DND-41 (cell line): Measurements from ENCODE around the gene SLC22A14.

Experiments
- EZH2 ChIP-seq: IDR thresholded peaks from 3 replicates; pipeline ENCODE4 v1.6.1; 2012; ENCODE audit warnings: borderline replicate concordance, low read depth, mild to moderate bottlenecking, moderate library complexity, low read length, inconsistent platforms; ENCODE audit not compliant: severe bottlenecking
- TF ChIP-seq, protein P1 (sequence below): IDR thresholded peaks from 2 replicates; pipeline ENCODE4 v1.5.1; 2012; ENCODE audit warnings: borderline replicate concordance, low read length, moderate library complexity, mild to moderate bottlenecking; ENCODE audit not compliant: poor library complexity, severe bottlenecking; ENCODE audit errors: extremely low read depth

DNA sequence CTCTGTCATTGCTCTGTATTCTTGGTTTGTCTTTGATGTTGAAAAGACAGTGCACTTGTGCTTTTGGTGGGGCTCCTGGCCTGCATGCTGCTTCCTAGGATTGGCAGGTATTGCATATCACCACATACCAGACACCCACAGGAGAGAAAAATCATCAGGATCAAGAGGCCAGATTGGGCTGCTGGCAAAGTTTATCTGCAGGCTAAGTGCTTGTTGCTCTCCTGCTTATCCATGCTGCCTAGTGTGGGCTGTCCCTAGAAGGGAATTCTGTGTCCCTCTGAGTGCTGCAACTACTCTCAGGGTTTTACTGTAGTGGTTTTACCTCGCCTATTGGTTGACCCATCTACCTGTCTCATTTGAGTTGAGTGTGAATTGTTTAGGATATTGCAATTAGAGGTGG, 17.3 kb upstream of the SLC22A14 start:
- TF ChIP-seq, protein P1, sequence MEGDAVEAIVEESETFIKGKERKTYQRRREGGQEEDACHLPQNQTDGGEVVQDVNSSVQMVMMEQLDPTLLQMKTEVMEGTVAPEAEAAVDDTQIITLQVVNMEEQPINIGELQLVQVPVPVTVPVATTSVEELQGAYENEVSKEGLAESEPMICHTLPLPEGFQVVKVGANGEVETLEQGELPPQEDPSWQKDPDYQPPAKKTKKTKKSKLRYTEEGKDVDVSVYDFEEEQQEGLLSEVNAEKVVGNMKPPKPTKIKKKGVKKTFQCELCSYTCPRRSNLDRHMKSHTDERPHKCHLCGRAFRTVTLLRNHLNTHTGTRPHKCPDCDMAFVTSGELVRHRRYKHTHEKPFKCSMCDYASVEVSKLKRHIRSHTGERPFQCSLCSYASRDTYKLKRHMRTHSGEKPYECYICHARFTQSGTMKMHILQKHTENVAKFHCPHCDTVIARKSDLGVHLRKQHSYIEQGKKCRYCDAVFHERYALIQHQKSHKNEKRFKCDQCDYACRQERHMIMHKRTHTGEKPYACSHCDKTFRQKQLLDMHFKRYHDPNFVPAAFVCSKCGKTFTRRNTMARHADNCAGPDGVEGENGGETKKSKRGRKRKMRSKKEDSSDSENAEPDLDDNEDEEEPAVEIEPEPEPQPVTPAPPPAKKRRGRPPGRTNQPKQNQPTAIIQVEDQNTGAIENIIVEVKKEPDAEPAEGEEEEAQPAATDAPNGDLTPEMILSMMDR = no peak
- TF ChIP-seq EZH2 = no peak
